GM19043 (cell line): ENCODE measurements around the gene CDC42BPB.

Experiments used
- ATAC-seq: cut with Tn5 transposase; IDR thresholded peaks from one replicate; pipeline ENCODE4 v1.9.1; 2021; ENCODE audit warnings: low read depth; ENCODE audit not compliant: unreplicated experiment

Gene CDC42BPB

DNA sequence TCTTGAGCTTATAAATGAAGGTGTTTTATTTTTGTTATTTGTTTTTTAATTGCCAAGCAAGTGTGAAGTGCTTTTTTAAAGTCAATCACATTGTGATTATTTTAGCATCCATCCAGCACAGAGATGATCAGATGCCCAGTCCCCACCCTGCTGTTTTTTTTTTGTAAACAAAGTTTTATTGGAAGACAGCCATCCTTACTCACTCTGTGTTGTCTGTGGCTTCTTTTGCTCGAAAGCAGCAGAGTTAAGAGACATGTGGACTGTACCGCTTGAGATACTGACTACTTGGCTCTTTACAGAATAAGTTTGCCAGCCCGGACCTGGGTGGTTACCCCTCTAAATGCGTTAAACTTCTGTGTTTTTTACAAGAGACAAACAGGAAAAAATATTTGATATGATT lies 165.8 kb downstream of the CDC42BPB start:
- ATAC-seq, result no peak

DNA sequence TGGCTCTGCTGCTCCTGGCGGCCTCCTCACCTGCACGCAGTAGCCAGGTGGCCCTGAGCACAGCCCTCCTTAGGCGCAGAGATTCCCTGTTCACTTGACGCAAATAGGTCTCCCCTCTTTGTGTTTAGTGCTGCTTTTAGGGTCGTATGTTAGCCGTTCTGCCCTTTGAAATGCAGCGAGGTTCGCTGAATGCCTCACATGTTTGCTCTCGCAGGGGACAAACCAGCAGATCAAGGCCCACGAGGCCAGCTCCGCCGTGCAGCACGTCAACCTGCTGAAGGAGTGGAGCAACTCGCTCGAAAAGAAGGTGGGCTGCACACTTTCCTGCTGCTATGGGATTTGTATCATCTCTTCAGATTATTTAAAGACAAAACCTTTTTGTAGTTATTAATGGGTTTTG lies 166.2 kb downstream of the CDC42BPB start:
- no peak for ATAC-seq

DNA sequence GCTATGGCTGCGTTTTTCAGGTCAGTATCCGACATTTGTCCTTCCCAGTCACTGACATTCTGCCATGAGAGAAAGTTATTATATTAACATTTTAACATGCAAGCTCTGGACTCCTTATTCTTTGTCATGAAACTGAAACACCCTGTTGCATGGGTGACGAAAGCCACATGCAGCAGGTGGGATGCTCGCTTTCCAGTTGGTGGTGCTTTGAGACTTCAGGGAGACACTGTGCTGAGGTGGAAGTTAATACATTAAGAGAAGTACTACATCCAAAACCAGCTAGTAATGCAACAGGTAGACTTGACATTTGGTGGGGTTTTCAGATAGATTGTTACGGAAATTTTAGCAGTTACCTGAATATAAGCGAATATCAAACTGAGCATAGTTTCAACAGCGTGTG lies 167.7 kb downstream of the CDC42BPB start:
- no peak for ATAC-seq

DNA sequence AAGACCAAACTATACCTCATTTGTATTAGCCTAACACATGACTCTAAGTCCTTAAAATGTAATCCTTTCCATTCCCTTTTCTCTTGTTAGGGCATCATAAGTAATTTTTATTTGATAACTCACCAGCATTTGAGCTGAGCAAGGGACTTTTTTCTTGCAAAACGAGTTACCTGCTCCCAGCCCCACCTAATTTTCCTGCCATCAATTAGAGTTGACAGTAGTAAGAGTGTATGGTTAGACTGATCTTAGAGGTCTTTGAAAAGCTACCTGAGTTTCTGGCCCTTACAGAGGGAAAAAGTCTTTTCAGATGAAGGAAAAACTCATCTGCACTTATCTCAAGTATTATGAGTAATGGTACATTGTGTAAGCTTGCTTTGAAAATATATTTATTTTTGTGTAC lies 168.6 kb downstream of the CDC42BPB start:
- no peak for ATAC-seq

DNA sequence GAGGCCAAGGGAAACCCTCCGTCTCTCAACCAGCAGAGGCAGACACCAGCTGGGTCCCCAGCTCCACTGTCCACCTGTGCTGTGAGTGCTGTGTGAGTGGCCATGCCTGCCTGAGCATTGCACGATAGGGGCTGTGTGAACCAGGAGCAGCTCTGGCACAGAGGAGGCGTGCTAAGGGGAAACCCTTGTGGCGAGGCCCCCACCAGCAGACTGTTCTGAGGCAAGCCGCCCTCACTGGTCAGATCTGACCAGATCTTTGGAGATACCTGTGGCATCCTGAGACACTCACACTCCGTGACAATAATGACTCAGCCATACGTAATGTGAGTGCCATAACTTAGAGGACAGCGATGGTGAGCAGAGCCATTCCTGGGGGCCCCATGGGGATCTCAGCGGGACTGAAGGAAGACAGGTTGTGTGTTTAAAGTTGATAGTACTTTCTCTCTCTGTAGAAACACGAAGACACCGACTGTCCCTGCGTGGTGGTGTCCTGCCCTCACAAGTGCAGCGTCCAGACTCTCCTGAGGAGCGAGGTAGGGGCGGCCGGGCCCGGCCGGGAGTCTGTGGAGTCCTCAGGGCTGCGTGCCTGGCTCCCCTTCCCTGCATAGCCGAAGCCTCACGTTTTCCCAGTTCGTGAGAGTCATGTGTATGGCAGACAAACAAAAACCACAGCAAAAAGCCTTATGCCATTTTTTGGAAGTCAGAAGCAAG lies 171.5 kb downstream of the CDC42BPB start:
- no peak for ATAC-seq

DNA sequence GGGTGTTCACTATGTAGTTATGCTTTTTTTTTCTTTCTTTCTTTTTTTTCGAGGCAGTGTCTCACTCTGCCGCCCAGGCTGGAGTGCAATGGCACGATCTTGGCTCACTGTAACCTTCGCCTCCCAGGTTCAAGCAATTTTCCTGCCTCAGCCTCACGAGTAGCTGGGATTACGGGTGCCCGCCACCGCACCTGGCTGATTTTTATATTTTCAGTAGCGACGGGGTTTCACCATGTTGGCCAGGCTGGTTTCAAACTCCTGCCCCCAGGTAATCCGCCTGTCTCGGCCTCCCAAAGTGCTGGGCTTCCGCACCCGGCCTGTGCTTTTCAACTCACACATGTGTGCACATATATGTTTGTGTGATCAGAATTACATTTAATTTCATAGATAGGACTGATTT lies 173.8 kb downstream of the CDC42BPB start:
- no peak for ATAC-seq

DNA sequence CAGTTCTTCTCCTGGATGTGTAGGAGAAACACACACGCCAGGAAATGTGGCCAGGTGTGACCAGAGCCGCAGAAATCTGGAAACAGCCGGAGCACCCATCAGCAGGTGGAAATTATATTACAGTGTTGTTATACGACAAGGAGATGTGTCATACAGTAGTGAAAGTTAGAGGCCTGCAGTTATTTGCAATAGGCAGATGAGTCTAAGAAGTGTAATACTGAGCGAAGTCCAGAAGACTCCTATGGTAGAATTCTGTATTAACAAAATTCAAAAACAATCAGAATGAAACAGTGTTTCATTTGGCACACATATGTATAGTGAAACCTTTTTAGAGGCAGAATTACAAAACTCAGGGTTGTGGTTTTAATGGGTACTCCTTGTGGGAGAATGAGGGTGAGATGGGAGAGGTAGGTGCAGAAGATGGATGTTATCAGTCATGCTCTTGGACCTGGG lies 174.2 kb downstream of the CDC42BPB start:
- ATAC-seq, result no peak
